Coronary artery (tissue), 2 donors: ENCODE results near the gene SLC16A12.
A peak's percentile ranks its signal among the peaks of the same experiment; 100 is the strongest.
"Not testable (repeated sequence)": the region's sequence is repeated elsewhere in the genome, so short reads cannot be mapped to it uniquely, and the experiment has no call there.

Experiments
- DNase-seq: peaks from one replicate; pipeline ENCODE4 v3.0.0-alpha.2; 2017; ENCODE audit warnings: low spot score
- H3K27ac ChIP-seq, 2 donors: fragments of 200-600 bp; sonication (generic); one replicate each; pipeline ENCODE4 v1.5.1; 2016 to 2019
- H3K4me3 ChIP-seq: fragments of 200-600 bp; sonication (generic); 2 replicates; pipeline ENCODE4 v1.5.1; 2016; ENCODE audit warnings: mild to moderate bottlenecking, moderate library complexity
- CTCF ChIP-seq: fragments of 200-600 bp; sonication (generic); IDR thresholded peaks from one replicate; pipeline ENCODE4 v1.5.1; 2019; ENCODE audit warnings: antibody characterized with exemption

SLC16A12 gene

DNA sequence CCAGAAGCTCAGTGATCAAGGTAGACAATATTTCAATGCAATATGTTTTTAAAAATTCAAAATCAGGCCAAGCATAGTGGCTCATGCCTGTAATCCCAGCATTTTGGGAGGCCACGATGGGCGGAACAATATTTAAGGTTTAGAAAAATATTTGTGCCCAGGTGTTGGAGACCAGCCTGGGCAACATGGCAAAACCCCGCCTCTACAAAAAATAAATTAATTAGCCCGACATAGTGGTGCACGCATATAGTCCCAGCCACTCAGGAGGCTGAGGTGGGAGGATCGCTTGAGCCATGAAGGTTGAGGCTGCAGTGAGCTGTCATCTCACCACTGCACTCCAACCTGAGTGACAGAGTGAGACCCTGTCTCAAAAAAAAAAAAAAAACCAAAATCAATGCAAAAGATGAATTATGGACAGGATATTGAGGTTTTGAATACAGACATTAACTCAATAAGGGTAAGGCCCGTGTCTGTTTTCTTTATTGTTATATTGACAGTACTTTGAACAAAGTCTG lies 121.9 kb downstream of the SLC16A12 start:
- DNase-seq = no peak
- TF ChIP-seq CTCF = no peak
- Histone ChIP-seq H3K27ac (peak overlapping the region in 1 of 2 donors; percentile 92), H3K4me3 (peak overlapping the region; percentile 85)

- not testable (repeated sequence) for DNase-seq, H3K4me3 ChIP-seq, H3K27ac ChIP-seq
Measured at GRCh38 chr10:89412276-89412675, 123.1 kb downstream of the SLC16A12 start.

DNA sequence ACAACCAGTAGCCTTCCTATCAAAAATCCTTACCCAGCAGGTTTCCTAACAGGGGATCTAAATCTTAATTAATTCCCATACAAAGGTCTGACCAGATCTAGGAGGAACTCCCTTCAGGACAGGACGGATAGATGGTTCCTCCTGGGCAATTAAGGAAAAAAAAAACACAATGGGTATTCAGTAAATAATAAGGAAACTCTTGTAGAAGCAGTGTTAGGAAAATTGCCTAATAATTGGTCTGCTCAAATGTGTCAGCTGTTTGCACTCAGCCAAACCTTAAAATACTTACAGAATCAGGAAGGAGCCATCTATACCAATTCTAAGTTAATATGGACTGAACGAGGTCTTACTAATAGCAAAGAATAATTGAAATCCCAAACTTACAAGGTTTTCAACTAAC lies 124.3 kb downstream of the SLC16A12 start:
- H3K4me3 ChIP-seq, H3K27ac ChIP-seq, DNase-seq: not testable (repeated sequence)

DNA sequence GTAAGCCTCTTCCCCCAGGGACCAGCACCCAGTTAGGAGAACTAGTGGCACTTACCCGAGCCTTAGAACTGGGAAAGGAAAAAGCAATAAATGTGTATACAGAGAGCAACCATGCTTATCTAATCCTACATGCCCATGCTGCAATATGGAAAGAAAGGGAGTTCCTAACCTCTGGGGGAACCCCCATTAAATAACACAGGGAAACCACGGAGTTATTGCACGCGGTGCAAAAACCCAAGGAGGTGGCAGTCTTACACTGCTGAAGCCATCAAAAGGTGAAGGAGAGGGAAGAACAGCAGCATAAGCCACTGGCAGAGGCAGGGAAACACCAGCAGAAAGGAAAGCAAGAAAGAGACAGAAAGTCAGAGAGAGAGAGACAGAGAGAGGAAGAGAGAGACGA lies 124.8 kb downstream of the SLC16A12 start:
- not testable (repeated sequence) for H3K4me3 ChIP-seq, DNase-seq, H3K27ac ChIP-seq

DNA sequence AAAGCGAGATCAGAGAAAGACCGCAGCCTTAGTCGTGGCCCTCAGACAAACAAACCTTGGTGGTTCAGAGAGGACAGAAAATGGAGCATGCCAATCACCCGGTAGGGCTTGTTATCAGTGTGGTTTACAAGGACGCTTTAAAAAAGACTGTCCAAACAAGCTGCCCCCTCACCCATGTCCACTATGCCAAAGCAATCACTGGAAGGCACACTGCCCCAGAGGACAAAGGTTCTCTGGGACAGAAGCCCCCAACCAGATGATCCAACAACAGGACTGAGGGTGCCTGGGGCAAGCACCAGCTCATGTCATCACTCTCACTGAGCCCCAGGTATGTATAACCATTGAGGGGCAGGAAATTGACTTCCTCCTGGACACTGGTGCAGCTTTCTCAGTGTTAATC lies 126.1 kb downstream of the SLC16A12 start:
- not testable (repeated sequence) for DNase-seq, H3K4me3 ChIP-seq, H3K27ac ChIP-seq

- DNase-seq, H3K27ac ChIP-seq, H3K4me3 ChIP-seq: not testable (repeated sequence)
Measured at GRCh38 chr10:89407792-89408191, 127.6 kb downstream of the SLC16A12 start.

DNA sequence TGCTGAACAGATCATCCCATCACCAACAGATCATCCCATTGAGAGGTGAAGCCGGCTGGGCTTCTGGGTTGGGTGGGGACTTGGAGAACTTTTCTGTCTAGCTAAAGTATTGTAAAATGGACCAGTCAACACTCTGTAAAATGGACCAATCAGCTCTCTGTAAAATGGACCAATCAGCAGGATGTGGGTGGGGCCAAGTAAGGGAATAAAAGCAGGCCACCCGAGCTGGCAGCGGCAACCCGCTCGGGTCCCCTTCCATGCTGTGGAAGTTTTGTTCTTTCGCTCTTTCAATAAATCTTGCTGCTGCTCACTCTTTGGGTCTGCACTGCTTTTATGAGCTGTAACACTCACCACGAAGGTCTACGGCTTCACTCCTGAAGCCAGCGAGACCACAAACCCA lies 129.2 kb downstream of the SLC16A12 start:
- not testable (repeated sequence) for H3K27ac ChIP-seq, H3K4me3 ChIP-seq, DNase-seq

GRCh38 chr10:89404104-89405047 lies 131.0 kb downstream of the SLC16A12 start:
- no peak for DNase-seq
- no peak overlapping the region for H3K4me3 ChIP-seq
- H3K27ac ChIP-seq = no peak overlapping the region
- TF ChIP-seq CTCF = no peak

DNA sequence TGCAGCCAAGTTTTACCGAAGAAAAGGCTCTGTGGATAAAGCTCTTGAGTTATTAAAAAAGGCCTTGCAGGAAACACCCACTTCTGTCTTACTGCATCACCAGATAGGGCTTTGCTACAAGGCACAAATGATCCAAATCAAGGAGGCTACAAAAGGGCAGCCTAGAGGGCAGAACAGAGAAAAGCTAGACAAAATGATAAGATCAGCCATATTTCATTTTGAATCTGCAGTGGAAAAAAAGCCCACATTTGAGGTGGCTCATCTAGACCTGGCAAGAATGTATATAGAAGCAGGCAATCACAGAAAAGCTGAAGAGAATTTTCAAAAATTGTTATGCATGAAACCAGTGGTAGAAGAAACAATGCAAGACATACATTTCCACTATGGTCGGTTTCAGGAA lies 132.4 kb downstream of the SLC16A12 start:
- no peak for DNase-seq
- no peak overlapping the region for H3K4me3 ChIP-seq
- no peak overlapping the region for H3K27ac ChIP-seq
- TF ChIP-seq CTCF = no peak

- no peak for TF ChIP-seq CTCF
- H3K27ac ChIP-seq = no peak overlapping the region
- no peak for DNase-seq
- no peak overlapping the region for H3K4me3 ChIP-seq
Measured at GRCh38 chr10:89399956-89400355, 135.4 kb downstream of the SLC16A12 start.
